GM18867 (cell line): ENCODE results near the gene CNIH3.
"Not testable (repeated sequence)": the region's sequence is repeated elsewhere in the genome, so short reads cannot be mapped to it uniquely, and the experiment has no call there.

Experiments used
- ATAC-seq: cut with Tn5 transposase; IDR thresholded peaks from one replicate; pipeline ENCODE4 v1.9.1; 2021; ENCODE audit warnings: mild to moderate bottlenecking, moderate library complexity; ENCODE audit not compliant: unreplicated experiment

The CNIH3 gene

DNA sequence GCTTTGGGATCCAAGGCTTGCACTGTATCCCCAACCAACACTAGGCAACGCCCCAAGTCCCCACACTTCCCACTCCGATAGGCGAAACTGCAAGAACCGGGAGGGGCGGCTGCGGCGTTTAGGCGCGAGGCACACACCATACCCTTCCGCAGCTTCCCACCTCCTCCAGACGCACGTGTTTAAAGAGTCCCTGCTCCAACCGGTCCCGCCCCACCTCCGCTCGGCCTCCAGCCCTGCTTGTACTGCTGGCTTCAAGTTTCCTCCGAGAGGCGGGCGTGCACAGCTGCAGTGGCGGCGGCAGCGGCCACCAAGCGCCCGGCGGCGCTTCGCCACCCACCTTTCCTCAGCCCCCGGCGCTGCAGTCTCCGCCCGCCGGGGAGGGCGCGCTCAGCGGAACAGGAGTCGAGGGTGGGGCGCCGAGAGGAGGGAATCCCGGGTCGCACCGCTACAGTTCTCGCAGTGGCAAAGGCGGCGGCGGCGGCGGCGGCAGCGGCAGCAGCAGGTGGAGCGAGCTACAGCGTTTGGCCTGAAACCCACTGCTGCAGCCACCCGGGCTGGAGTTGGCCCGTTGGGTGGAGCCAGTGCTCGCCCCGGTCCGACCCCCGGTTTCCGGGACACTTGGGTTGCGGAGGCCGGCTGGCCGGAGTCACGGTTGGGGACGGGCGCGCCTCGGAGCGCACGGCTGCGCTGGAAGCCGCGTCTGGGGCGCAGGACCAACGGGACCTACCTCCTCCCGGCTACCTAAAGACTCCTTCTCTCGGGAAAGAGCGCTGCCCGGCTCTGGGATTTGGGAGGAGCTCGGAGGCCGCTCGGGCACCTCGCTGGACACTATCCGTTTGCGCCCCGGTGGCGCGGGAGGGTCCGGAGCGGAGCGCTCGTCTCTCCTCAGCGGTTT, at the start of gene CNIH3:
Gene CNIH3 (plus strand): TSS at position 457 of the 895 bp plus-strand sequence. CDS start 858 bp downstream, outside the sequence.
- ATAC-seq = no peak

DNA sequence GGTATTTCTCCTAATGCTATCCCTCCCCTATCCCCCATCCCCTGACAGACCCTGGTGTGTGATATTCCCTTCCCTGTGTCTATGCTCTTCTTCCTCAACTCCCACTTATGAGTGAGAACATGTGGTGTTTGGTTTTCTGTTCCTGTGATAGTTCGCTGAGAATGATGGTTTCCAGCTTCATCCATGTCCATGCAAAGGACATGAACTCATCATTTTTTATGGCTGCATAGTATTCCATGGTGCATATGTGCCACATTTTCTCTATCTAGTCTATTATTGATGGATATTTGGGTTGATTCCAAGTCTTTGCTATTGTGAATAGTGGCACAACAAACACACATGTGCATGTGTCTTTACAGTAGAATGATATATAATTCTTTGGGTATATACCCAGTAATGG, 49.6 kb upstream of the CNIH3 start:
- ATAC-seq = not testable (repeated sequence)

DNA sequence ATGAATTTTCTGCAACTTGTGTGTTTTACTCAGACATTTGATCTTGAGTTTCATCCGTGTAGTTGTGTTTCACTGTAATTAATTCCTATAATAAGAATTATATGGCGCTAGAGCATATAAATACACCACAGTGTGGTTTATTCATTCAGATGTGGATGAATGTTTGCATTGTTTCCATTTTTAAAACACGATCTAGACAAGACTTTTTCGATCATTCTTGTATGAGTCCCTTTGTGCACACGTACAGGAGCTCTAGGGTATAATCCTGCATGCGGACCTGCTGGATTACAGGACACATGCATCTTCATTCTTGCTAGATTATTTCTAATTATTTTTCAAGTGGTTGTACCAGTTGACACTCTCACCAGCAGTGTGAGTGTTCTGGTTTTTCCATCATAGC, 46.8 kb upstream of the CNIH3 start:
- ATAC-seq = no peak

DNA sequence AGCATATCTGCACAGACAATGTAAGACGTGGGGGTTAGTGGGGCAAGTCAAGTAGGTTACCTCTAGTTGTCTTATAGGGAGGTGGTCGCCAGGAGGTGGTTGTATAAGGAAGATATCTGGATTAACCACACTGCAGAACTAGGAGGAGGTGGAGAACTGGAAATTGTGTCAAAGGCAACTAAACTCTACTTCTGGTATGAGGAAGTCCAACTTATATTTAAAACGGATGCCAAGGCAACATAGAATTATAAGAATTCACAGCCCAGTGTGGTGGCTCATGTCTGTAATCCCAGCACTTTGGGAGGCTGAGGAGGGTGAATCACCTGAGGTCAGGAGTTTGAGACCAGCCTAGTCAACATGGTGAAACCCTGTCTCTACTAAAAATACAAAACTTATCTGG, 44.1 kb upstream of the CNIH3 start:
- not testable (repeated sequence) for ATAC-seq

DNA sequence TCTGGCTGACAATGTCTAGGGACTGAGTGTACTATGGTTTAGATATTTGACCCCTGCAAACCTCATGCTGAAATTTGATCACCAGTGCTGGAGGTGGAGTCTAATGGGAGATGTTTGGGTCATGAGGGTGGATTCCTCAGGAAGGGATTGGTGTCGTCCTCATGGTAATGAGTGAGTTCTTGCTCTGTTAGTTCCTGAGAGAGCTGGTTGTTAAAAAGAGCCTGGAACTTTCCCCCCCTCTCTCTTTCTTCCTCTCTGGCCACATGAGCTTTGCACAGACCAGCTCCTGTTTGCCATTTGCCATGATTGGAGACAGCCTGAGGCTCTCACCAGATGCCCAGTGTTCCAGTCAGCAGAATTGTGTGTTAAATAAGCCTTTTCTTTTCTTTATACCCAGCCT, 36.6 kb upstream of the CNIH3 start:
- no peak for ATAC-seq

DNA sequence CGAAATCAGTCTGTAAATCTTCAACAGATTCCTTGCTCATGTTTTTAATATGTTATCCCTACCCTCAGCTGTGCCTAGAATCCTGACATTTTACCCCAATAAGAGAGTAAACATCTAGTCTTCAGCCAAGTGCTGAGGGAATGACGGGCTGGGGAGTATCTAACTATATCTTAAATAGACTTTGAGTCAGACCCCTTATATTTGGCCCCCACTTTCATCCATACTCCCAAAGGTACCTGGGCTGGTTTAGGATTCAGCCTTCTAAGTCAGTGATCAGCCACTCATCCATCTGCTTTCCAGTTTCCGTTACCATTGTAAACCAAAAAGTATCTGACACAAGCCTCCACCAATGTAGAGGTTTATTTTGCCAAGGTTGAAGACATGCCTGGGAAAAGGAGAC, 36.1 kb upstream of the CNIH3 start:
- no peak for ATAC-seq

DNA sequence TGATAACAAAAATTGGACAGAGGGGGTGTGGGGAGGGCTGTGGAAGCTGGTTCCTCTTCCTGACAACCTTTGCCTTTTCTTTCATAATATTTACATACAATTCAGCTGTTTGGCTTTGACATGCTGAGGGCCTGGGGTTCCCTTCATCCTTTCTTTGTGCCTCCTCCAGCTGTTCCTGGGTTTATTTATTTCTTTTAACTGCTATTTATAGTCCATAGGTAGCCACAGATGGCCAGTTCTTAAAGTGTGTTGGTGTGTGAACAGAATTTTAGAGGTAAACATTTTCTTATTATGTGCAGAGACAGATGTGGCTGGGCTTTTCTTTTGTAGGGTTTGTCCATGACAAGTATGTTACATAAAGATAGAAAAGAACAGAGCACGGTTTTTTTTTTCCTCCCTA, 34.1 kb upstream of the CNIH3 start:
- no peak for ATAC-seq

DNA sequence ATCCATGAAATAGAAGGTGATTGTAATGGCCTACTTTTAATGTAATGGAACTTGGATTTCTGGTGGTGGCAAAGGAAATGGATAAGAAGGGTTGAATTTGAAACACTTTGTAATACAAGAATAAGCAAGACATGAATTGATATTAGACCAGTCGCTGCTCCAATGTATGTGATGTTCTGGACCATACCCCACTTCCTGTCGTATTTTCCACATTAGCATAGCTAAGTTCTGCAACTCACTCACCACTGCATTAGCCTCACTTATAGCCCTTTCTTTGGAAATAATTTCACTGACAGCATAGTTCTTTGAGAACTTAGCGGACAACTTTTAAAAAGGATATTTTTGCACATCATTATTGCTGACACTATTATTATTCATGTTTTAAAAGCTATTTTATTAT, 32.3 kb upstream of the CNIH3 start:
- ATAC-seq = no peak

DNA sequence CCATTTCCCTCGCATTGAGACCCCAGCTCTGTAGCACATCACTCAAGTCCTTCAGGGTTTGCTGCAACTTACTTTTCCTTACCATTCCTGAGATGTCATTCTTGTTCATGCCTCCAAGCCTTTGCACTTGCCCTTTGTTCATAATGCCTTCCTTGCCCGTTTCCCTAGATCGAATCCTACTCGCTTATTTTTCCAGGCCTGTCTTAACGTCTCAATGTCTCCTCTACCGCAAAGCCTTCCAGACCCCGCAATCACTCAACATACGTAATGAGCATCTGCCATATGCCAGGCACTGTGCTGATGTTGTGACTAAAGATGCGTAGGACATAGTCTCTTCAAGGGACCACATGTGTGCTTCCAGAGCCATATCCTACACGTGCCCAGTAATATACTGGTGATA, 31.1 kb upstream of the CNIH3 start:
- no peak for ATAC-seq

DNA sequence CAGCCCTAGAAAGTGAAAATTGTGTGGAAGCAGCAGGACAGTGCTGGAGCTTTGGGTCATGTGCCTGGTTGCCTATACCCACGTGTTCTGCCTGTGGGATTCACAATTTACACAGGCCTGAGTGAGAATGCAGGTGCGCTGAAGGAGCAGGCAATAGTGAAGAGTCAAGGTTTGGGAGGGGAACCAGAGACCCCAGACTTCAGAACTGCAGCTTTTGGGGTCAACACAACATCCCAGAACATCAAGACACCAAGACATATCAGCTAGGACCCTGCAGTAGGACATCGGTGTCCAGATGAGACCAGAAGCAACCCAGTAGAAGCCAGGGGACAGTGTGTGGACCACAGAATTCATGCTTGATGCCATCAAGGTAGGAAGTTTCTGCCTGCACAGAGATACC, 29.1 kb upstream of the CNIH3 start:
- no peak for ATAC-seq

DNA sequence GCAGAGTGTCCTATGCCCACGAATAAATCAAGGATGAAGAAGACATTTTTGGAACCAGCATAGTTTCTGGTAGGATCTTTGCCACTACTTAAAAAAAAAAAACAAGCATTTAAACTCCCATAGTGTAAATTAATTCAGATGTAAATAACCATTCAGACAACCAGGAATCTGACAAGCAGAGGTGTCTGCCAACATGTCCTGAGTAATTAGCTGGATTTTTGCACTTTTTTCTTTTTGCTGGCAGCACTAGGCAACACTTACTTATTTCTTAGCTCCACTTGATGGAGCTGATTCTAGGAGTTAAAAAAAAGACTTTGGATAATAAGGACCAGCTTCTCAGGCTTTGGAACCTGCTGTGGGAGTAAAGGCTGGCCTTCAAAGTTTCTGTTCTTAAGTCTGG, 27.6 kb upstream of the CNIH3 start:
- ATAC-seq = no peak

DNA sequence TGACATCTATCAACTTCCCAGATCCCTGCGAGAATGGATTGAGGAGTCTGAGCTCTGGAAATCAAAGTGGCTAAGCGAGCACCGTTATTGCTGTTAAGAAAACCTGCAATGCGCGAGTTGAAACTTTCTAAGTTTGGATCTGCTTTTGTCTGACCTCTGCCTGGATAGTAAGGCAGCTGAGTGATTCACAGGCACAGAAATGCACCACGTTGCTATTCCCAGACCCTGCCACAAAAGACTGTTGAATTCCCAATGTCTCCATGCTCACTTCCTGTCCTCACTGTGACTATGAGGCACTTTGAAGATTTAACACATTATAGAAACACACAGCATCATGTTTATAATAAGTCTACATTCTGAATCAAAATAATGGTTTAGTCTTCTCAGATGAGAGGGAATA, 27.1 kb upstream of the CNIH3 start:
- ATAC-seq = no peak

DNA sequence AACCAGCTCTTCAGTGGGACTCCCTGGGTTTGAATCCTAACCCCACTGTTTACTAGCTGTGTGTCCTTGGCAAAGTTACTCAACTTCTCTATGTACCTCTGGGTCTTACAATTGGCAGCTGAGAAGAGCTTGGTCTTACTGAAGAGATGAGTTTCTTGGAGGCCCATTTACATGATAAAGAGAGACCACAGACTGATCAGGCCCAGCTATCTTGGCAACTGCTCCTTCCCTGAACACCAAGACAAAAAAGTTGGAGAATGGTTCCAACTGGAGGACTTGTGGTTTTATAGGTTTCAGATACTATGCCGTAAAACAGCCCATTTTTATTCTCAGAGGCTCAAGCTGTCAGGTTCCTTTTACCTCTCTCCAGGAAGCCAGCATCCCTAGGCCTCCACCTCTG, 24.8 kb upstream of the CNIH3 start:
- ATAC-seq = no peak

DNA sequence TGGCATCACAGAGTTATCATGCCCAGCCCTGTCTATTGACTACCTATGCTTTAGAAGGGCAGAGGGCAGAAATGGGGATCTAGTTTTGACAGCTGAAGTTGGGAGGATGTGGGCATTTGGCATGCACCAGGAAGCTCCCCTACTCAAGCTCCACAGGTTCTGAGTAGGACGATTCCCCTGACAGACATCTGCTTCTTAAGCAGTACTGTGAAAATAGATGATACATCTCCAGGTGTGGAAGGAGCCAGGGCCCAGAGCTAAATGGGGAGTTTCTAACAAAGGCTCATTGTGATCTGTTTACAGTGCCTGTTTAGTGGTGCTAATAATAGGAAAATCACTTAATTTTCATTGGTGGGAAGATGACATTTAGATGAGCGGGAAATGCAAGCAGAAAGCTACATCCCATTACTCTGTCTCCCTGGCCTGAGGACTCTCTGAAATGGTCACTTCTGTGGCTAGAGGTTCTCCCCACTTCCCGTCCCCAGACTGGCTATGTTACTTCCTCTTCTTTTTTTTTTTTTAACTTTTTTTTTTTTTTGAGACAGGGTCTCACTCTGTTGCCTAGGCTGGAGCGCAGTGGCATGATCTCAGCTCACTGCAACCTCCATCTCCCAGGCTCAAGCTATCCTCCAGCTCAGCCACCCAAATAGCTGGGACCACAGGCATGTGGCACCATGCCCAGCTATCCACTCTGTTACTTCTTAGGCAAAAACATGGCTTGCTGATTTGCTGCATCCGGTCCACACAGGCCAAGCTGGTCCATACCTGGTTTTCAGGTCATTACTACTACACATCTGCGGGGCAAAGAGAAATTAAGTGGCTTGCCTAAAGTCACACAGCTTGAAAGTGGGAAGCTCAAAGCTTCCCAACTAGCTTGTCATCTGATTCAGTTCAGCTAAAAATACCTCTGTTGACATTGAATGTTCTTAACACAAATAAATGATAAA, 23.2 kb upstream of the CNIH3 start:
- ATAC-seq = no peak

DNA sequence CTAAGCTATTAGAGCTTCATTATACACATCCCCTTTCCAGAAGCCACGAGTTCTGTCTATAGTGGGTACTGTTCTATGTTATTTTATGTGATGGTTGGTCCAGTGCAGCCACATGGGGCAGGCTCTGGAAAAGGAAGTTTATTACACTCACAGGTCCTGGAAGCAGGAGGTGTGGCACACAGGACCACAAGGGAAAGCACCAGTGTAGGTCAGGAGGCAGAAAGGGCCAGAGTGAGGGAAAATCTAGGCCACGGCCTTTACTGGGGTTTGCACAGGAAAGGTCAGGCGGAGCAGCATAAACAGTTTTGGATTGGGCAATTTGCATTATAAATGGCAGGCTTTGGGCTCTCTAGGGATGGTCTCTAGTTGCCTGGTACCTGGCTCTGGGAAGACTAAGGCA, 21.8 kb upstream of the CNIH3 start:
- no peak for ATAC-seq

DNA sequence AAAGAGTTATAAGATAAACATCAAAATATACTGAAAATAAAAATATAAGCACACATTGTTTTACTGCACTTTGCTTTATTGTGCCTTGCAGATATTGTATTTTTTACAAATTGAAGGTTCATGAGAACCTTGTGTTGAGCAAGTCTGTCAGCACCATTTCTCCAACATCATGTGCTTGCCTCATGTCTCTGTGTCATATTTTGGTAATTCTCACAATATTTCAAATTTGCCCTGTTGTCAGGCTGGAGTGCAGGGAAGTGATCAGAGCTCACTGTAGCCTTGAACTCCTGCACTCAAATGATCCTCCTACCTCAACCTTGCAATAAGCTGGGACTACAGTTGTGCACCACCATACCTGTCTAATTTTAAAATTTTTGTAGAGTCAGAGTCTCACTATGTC, 21.3 kb upstream of the CNIH3 start:
- no peak for ATAC-seq

DNA sequence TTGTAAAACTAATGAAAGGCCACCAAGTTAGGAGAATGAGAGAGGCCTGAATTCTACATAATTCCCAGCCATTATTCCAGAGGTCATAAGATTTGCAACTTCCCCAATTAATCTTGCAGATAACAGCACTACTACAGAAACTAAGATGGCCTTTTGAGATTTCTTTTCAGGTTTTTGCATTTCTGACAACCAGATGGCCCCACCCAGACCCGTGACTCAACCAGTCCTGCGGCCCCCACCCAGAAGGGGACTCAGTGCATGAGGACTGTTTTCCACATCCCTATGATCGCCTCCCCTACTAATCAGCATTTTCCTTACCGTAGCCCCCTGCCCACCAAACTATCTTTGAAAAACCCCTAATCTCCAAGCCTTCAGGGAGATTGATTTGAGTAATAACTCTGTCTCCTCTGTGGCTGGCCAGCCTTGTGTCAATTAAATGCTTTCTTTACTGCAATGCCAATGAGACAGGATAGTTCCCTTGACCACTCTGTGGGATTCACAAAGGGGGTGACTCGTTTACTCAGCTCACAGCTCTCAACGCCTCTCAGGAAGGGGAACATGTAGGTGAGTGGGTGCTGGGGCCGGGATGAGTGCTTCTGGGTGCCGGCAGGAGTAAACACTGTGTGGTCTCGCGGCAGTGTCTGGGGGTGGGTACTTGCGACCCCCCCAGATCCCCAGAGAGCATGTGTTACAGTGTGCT, 10.5 kb upstream of the CNIH3 start:
- no peak for ATAC-seq

DNA sequence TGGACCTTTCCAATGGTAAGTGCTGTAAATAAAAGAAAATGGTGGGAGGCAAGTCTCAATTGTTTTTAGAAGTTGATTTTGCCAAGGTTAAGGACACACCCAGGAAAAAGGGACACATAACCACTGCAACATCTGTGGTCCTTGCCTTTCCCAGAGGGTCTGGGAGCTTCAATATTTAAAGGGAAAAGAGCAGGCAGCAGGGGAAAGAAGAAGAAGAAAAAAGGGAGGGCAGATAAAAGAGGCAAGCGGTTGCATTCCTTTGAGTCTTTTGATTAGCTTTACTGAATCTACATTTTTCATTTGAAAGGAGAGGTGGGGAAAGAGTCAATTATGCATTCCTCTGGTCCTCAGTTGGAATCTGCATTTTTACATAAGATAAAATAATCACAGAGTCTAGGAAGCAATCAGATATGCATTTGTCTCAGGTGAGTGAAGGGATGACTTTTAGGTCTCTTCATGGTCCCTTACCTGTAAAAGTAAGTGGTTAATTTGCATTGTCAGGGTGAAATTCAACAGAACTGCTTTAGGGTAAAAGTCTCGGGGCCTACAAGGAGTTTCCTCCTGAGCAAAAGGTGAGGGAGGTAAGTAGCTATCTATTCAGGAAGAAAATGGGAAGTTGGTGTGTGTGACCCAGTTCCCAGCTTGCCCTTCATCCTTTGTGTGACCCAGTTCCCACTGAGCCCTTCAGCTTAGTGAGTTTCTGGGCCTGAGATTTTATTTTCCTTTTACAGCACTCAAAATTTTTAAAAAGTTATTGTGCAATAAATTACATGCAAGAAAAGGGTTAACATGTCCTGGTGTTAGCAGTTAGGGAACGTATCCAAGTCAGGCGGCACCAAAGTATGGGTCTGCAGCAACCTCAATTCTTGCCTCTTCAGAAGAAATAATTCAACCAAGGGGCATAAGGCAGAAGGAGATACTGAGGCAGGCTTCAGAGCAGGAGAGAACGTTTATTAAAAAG, 8.6 kb upstream of the CNIH3 start:
- ATAC-seq = no peak

DNA sequence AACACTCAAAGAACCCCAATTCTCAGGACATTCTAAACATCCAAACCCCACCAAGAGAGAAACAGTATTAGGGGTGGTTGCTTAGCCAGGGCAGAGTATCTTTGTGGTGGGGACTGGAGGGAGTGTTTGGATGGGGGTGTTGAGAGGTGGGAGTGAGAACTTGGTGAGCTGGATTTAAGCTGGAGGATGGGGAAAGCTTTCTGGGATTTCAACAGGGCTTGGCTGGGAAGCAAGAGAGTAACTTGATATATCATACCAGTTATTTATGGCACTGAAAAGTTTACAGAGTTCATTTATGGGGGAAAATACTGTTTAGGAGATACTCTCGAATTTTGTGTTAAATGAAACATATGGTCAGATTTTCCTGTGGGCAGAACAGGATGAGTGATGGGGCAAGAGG, 6.8 kb upstream of the CNIH3 start:
- no peak for ATAC-seq

DNA sequence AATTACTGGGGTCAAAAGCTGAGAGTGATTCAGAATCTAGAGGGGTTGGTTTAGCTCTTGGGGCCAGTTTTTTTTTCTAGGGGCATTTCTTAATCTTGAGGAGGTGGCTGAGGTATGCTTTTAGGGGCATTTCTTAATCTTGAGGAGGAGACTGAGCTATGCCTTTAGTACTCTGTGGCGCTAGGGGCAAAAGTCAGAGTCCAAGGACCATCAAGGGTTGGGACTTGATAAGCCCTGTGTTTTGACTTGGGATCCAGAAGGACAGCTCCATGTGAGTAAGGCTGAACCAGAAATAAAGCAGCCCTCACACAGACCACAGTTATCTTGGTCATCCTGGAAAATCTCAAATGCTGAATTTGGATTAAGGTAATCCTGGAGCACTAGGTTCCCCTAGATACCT, 3.9 kb upstream of the CNIH3 start:
- no peak for ATAC-seq
